CD8-positive, alpha-beta memory T cell (primary cell): ENCODE data around the gene OR2T2. TPM values are rescaled to one million over a fixed set of nuclear protein-coding genes. Genes with fewer than 3 reads are reported as not detected.
"Not testable (repeated sequence)": the region's sequence is repeated elsewhere in the genome, so short reads cannot be mapped to it uniquely, and the experiment has no call there.

Source experiments
- CTCF ChIA-PET: fragments of 350-600 bp; sonication (Branson Sonifier 250); formaldehyde crosslinking; loops from one replicate; lab custom pipeline; 2021; ENCODE audit warnings: antibody characterized with exemption; lab: Charles Lee
- POLR2A ChIA-PET: fragments of 350-600 bp; sonication (Branson Sonifier 250); formaldehyde crosslinking; loops from one replicate; lab custom pipeline; 2021; ENCODE audit warnings: antibody characterized with exemption; lab: Charles Lee
- DNase-seq, 5 donors: peaks; one replicate each; pipeline versions ENCODE4 v3.0.0 to v3.0.0-alpha.2; 2020 to 2022; ENCODE audit warnings: mixed read lengths in 1 of 5
- H3K27ac ChIP-seq: one replicate; pipeline ENCODE4 v1.7.0; 2013; ENCODE audit warnings: low read depth, mild to moderate bottlenecking, low read length, moderate library complexity
- H3K27me3 ChIP-seq: 2 replicates; pipeline ENCODE4 v1.7.0; 2013; ENCODE audit warnings: low read length, mild to moderate bottlenecking; ENCODE audit not compliant: insufficient read depth, poor library complexity, severe bottlenecking
- H3K36me3 ChIP-seq: 2 replicates; pipeline ENCODE4 v1.7.0; 2013; ENCODE audit warnings: mild to moderate bottlenecking, low read length, moderate library complexity; ENCODE audit not compliant: insufficient read depth
- H3K4me1 ChIP-seq: 2 replicates; pipeline ENCODE4 v1.7.0; 2013; ENCODE audit warnings: mild to moderate bottlenecking, low read length, moderate library complexity; ENCODE audit not compliant: insufficient read depth
- H3K4me3 ChIP-seq: 2 replicates; pipeline ENCODE4 v1.7.0; 2013; ENCODE audit warnings: mild to moderate bottlenecking, low read length
- H3K9me3 ChIP-seq: 2 replicates; pipeline ENCODE4 v1.7.0; 2013; ENCODE audit warnings: mild to moderate bottlenecking, low read length
- H3K27ac Mint-ChIP-seq, 8 donors: one replicate each; pipeline ENCODE4 v1.8.0; 2020 to 2021; ENCODE audit warnings: mixed read lengths in 8 of 8, mild to moderate bottlenecking in 6 of 8, inconsistent platforms in 3 of 8, moderate library complexity in 3 of 8
- H3K27me3 Mint-ChIP-seq, 2 donors: one replicate each; pipeline ENCODE4 v1.8.0; 2020 to 2021; ENCODE audit warnings: mixed read lengths in 2 of 2, mild to moderate bottlenecking in 1 of 2, moderate library complexity in 1 of 2
- H3K36me3 Mint-ChIP-seq, 3 donors: one replicate each; pipeline ENCODE4 v1.8.0; 2020 to 2021; ENCODE audit warnings: mixed read lengths in 3 of 3, inconsistent platforms in 1 of 3, mild to moderate bottlenecking in 1 of 3
- H3K4me1 Mint-ChIP-seq, 3 donors: one replicate each; pipeline ENCODE4 v1.8.0; 2020 to 2021; ENCODE audit warnings: mixed read lengths in 3 of 3, inconsistent platforms in 1 of 3, mild to moderate bottlenecking in 1 of 3
- H3K4me3 Mint-ChIP-seq, 7 donors: one replicate each; pipeline ENCODE4 v1.8.0; 2020 to 2021; ENCODE audit warnings: mixed read lengths in 7 of 7, mild to moderate bottlenecking in 6 of 7, moderate library complexity in 4 of 7, inconsistent platforms in 2 of 7
- H3K9me3 Mint-ChIP-seq, 5 donors: one replicate each; pipeline ENCODE4 v1.8.0; 2020 to 2022; ENCODE audit warnings: mixed read lengths in 5 of 5, mild to moderate bottlenecking in 3 of 5, moderate library complexity in 2 of 5, inconsistent platforms in 1 of 5
- polyA plus RNA-seq: library from polyadenylated mRNA; unstranded; fragments of 300-500 nt; fragmentation: Illumina TruSeq; gene quantifications from one replicate; pipeline ENCODE4 v1.2.3, GENCODE V29; 2021
- total RNA-seq, 2 experiments: library from RNA; stranded (reverse); gene quantifications; one replicate each; pipeline ENCODE4 v1.2.3, GENCODE V29; 2021

OR2T2 gene
- total RNA-seq = not detected
- polyA plus RNA-seq = not detected

DNA sequence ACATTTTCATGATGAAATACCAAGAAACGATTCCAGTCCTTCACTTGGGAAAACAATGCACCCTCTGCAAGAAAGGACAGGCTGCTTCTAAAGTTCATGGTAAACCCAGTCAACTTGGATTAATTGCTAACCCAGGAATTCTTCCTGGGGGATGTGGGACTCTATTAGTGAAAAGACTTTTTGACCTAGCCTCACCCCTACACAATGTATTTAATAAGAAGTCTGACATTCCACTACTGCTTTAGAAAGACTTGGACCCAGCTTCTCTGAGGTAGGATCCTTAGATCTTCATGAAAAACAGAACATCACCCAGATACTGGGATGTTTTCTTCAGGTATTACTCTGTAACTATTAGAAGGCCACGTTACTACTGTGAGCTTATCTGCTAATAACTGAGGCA is at the start of gene OR2T2:
OR2T2 (plus strand) TSS at position 239 of the 400 bp plus-strand sequence. CDS start 7,161 bp downstream, outside the sequence.
- H3K4me1 Mint-ChIP-seq, H3K4me3 Mint-ChIP-seq, H3K36me3 ChIP-seq, H3K36me3 Mint-ChIP-seq, H3K9me3 ChIP-seq, POLR2A ChIA-PET, H3K9me3 Mint-ChIP-seq, H3K4me3 ChIP-seq, DNase-seq, CTCF ChIA-PET, H3K27ac ChIP-seq, H3K27me3 ChIP-seq, H3K4me1 ChIP-seq: not testable (repeated sequence)
- Mint-ChIP-seq H3K27me3 (peaks cover 0 to 11% of the 10 kb centered on the region in 2 donors), H3K27ac (peak within 1 kb of the TSS in 1 of 8 donors; percentile 88)

DNA sequence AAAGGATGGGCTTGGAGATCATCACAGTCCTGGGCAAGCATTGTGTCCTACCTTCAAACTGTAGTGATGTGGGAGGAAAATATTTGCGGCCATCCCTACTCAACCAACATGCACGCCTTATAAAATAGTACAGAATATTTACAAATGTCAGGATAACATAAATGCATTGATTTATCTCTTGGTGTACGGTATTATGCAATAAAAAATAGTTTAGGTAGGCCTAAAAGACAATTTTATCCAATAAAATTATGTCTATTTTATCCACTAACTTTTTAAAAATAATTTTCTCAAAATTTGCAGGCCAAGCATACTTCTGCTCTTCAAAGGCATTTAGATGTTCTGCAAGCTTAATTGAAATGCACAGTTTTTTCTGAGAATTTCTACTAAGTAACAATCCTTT is 42.7 kb upstream of the OR2T2 start, which contains the start of gene OR2T1:
OR2T1 (plus strand) TSS at position 301 of the 400 bp plus-strand sequence. CDS start 3,100 bp downstream, outside the sequence.
- H3K27ac ChIP-seq = no peak within 1 kb of the TSS
- ChIA-PET CTCF (no interaction called here), POLR2A (no interaction called here)
- H3K9me3 Mint-ChIP-seq = peaks cover 0 to 3% (median 0%) of the 10 kb centered on the region in 5 donors
- H3K4me3 ChIP-seq = no peak within 1 kb of the TSS
- no peaks in the 10 kb centered on the region for H3K36me3 ChIP-seq
- peaks cover 0 to 1% of the 10 kb centered on the region in 2 donors for H3K27me3 Mint-ChIP-seq
- H3K9me3 ChIP-seq = no peaks in the 10 kb centered on the region
- H3K4me3 Mint-ChIP-seq = no peak within 1 kb of the TSS
- no peak for DNase-seq
- no peaks in the 10 kb centered on the region for H3K4me1 ChIP-seq
- H3K27ac Mint-ChIP-seq = no peak within 1 kb of the TSS
- H3K36me3 Mint-ChIP-seq = no peaks in the 10 kb centered on the region
- H3K4me1 Mint-ChIP-seq = no peaks in the 10 kb centered on the region
- H3K27me3 ChIP-seq = no peaks in the 10 kb centered on the region

- no peak overlapping the region for H3K27ac ChIP-seq
- CTCF ChIA-PET = interaction anchor here (0.7 kb wide), 1 partner anchor 401 kb away, joined by 3 read pairs; no protein-coding TSS in a partner anchor
These were observed 41.4 kb upstream of the OR2T2 start for GRCh38 chr1:248404024-248404423.

DNA sequence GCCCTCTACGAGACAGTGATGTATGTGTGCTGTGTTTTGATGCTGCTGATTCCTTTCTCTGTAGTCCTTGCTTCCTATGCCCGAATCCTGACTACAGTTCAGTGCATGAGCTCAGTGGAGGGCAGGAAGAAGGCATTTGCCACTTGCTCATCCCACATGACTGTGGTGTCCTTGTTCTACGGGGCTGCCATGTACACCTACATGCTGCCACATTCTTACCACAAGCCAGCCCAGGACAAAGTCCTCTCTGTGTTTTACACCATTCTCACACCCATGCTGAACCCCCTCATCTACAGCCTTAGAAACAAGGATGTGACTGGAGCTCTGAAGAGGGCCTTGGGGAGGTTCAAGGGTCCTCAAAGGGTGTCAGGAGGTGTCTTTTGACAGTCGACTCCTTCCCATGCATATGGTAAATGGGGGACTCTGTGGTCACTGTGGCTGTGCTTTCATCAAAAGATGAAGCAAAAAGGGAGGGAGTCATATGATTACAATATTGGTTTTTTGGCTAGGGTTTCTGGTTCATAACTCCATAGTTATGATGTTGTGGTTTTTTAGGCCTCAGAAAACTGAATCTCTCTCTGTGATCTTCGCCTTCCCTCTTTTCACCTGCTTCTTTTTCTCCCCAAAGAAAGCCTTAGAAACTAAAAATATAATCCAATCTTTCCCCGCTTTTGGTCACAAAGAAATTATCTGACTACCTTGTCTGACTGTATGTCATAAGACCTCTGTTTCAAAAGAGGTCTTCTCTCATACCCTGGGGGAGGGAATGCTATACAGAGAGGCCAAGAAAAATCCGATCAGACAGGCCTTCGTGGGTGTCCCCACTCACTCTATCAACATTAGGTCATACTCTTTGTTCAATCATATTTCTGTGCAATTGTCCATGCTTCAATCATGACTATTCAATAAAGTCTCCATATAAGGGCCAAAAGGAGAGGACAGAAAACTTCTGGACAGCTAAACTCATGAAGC is 38.4 kb upstream of the OR2T2 start:
- Mint-ChIP-seq H3K9me3 (peaks cover 2 to 12% (median 4%) of the 10 kb centered on the region in 5 donors), H3K4me1 (no peaks in the 10 kb centered on the region), H3K27ac (no peak overlapping the region), H3K36me3 (peaks cover 0 to 2% (median 0%) of the 10 kb centered on the region in 3 donors), H3K27me3 (peaks cover 0 to 1% of the 10 kb centered on the region in 2 donors), H3K4me3 (no peak overlapping the region)
- Histone ChIP-seq H3K36me3 (no peaks in the 10 kb centered on the region), H3K27ac (no peak overlapping the region), H3K4me1 (no peaks in the 10 kb centered on the region), H3K9me3 (no peaks in the 10 kb centered on the region), H3K4me3 (no peak overlapping the region), H3K27me3 (no peaks in the 10 kb centered on the region)
- ChIA-PET POLR2A (no interaction called here), CTCF (no interaction called here)
- no peak for DNase-seq

More at GRCh38 chr1:248404024-248404423, 41.4 kb upstream of the OR2T2 start:
- Mint-ChIP-seq H3K9me3 (peaks cover 0 to 3% (median 0%) of the 10 kb centered on the region in 5 donors), H3K27ac (no peak overlapping the region), H3K27me3 (peaks cover 0 to 1% of the 10 kb centered on the region in 2 donors), H3K4me1 (no peaks in the 10 kb centered on the region), H3K4me3 (no peak overlapping the region), H3K36me3 (no peaks in the 10 kb centered on the region)
- no peaks in the 10 kb centered on the region for H3K36me3 ChIP-seq
- H3K27me3 ChIP-seq = no peaks in the 10 kb centered on the region
- H3K4me1 ChIP-seq = no peaks in the 10 kb centered on the region
- peak in 1 of 5 donors; percentile 17 for DNase-seq
- H3K9me3 ChIP-seq = no peaks in the 10 kb centered on the region
- POLR2A ChIA-PET = no interaction called here
- no peak overlapping the region for H3K4me3 ChIP-seq

GRCh38 chr1:248416226-248416625 is 29.2 kb upstream of the OR2T2 start:
- ChIA-PET CTCF (no interaction called here), POLR2A (no interaction called here)

DNA sequence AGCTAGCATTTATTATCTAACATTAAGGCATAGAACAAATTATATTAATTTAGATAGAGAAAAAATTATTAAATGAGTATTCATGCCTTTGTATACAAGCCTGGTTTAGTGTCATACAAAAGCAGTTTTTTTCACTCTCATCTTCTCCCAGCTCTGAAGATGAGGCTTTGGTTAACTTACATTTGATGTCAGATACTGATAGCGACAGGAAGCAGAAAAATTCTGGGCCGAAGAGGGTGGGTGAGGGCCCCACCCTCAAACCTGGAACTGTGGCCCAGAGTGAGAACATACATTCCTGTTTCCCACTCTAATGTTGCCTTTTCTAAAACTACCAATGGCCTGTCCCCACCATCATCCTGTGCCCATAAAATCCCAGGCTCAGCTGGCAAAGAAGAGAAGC is 27.6 kb upstream of the OR2T2 start:
- no peak overlapping the region for H3K27ac Mint-ChIP-seq
- peaks cover 29% of the 10 kb centered on the region for H3K4me1 ChIP-seq
- H3K36me3 ChIP-seq = no peaks in the 10 kb centered on the region
- no peak overlapping the region for H3K27ac ChIP-seq
- H3K36me3 Mint-ChIP-seq = peaks cover 0 to 4% (median 3%) of the 10 kb centered on the region in 3 donors
- peaks cover 5% of the 10 kb centered on the region for H3K9me3 ChIP-seq
- H3K27me3 Mint-ChIP-seq = no peaks in the 10 kb centered on the region
- POLR2A ChIA-PET = no interaction called here
- peaks cover 0 to 4% (median 0%) of the 10 kb centered on the region in 3 donors for H3K4me1 Mint-ChIP-seq
- peaks cover 3 to 16% (median 7%) of the 10 kb centered on the region in 5 donors for H3K9me3 Mint-ChIP-seq
- CTCF ChIA-PET = no interaction called here
- no peak for DNase-seq
- H3K4me3 Mint-ChIP-seq = no peak overlapping the region
- no peak overlapping the region for H3K4me3 ChIP-seq
- H3K27me3 ChIP-seq = no peaks in the 10 kb centered on the region

More at GRCh38 chr1:248416226-248416625, 29.2 kb upstream of the OR2T2 start:
- no peaks in the 10 kb centered on the region for H3K27me3 ChIP-seq
- peaks cover 3% of the 10 kb centered on the region for H3K9me3 ChIP-seq
- H3K4me3 ChIP-seq = no peak overlapping the region
- H3K36me3 ChIP-seq = no peaks in the 10 kb centered on the region
- Mint-ChIP-seq H3K4me3 (no peak overlapping the region), H3K27me3 (no peaks in the 10 kb centered on the region), H3K9me3 (peaks cover 3 to 12% (median 9%) of the 10 kb centered on the region in 5 donors), H3K27ac (no peak overlapping the region), H3K4me1 (peaks cover 0 to 4% (median 0%) of the 10 kb centered on the region in 3 donors), H3K36me3 (peaks cover 0 to 4% (median 3%) of the 10 kb centered on the region in 3 donors)
- peaks cover 29% of the 10 kb centered on the region for H3K4me1 ChIP-seq
- DNase-seq = no peak
- no peak overlapping the region for H3K27ac ChIP-seq

DNA sequence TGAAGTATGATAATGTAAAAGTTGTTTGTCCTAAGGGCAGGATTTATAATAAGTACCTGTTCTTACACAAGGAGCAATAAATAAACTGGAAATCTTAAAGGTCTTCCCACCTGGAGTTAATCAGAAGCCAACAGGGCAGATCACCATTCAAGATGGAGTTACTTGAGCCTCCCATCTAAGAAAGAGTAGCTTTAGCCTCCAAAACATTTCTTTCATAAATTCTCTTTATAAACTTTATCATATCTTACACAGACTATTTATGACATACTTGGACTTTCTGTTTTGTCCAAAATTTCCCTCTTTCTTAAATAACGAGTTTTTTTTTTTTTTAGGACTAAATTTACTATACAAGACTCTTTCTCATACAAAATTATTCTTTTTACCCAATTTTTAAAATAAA is 24.1 kb upstream of the OR2T2 start:
- peaks cover 0 to 4% (median 3%) of the 10 kb centered on the region in 3 donors for H3K36me3 Mint-ChIP-seq
- Histone ChIP-seq H3K9me3 (peaks cover 5% of the 10 kb centered on the region), H3K36me3 (no peaks in the 10 kb centered on the region), H3K4me1 (peaks cover 23% of the 10 kb centered on the region), H3K27ac (no peak overlapping the region), H3K4me3 (no peak overlapping the region), H3K27me3 (no peaks in the 10 kb centered on the region)
- no peak overlapping the region for H3K4me3 Mint-ChIP-seq
- no peaks in the 10 kb centered on the region for H3K4me1 Mint-ChIP-seq
- no peak overlapping the region for H3K27ac Mint-ChIP-seq
- H3K9me3 Mint-ChIP-seq = peaks cover 3 to 21% (median 7%) of the 10 kb centered on the region in 5 donors
- ChIA-PET POLR2A (no interaction called here), CTCF (no interaction called here)
- H3K27me3 Mint-ChIP-seq = peaks cover 0 to 1% of the 10 kb centered on the region in 2 donors
- DNase-seq = no peak

GRCh38 chr1:248427526-248428191 is 17.8 kb upstream of the OR2T2 start:
- CTCF ChIA-PET, POLR2A ChIA-PET, H3K4me1 ChIP-seq, H3K4me3 ChIP-seq, H3K36me3 Mint-ChIP-seq, H3K9me3 Mint-ChIP-seq, H3K4me3 Mint-ChIP-seq, H3K27me3 Mint-ChIP-seq, DNase-seq, H3K36me3 ChIP-seq, H3K27ac ChIP-seq, H3K27me3 ChIP-seq, H3K9me3 ChIP-seq, H3K4me1 Mint-ChIP-seq, H3K27ac Mint-ChIP-seq: not testable (repeated sequence)
